CD4-positive, CD25-positive, alpha-beta regulatory T cell (primary cell): Measurements from ENCODE around the gene MTF1. TPM values are rescaled to one million over a fixed set of nuclear protein-coding genes. Genes with fewer than 3 reads are reported as not detected.
"Not testable (repeated sequence)": the region's sequence is repeated elsewhere in the genome, so short reads cannot be mapped to it uniquely, and the experiment has no call there.

Experiments
- ATAC-seq, 2 donors: fragments of 150-1000 bp; cut with Tn5 transposase; one replicate each; pipeline ENCODE4 v1.10.0; 2021; ENCODE audit warnings: low read depth in 2 of 2, moderate number of reproducible peaks in 2 of 2, moderate library complexity in 1 of 2
- DNase-seq, 3 donors: peaks; one replicate each; pipeline versions ENCODE4 v3.0.0 to v3.0.0-alpha.2; 2012 to 2022; ENCODE audit warnings: mixed read lengths in 1 of 3
- H3K27ac ChIP-seq: one replicate; pipeline ENCODE4 v1.7.0; 2013; ENCODE audit warnings: mild to moderate bottlenecking, low read length; ENCODE audit not compliant: insufficient read depth, poor library complexity, severe bottlenecking
- H3K27me3 ChIP-seq: one replicate; pipeline ENCODE4 v1.7.0; 2013; ENCODE audit warnings: low read length; ENCODE audit not compliant: control insufficient read depth, insufficient read depth
- H3K36me3 ChIP-seq: one replicate; pipeline ENCODE4 v1.7.0; 2013; ENCODE audit warnings: mild to moderate bottlenecking, low read length, moderate library complexity; ENCODE audit not compliant: control insufficient read depth, insufficient read depth
- H3K4me1 ChIP-seq: 2 replicates; pipeline ENCODE4 v1.7.0; 2013; ENCODE audit warnings: mild to moderate bottlenecking, low read length; ENCODE audit not compliant: insufficient read depth, control insufficient read depth, poor library complexity, severe bottlenecking
- H3K4me3 ChIP-seq: one replicate; pipeline ENCODE4 v1.7.0; 2013; ENCODE audit warnings: low read depth, mild to moderate bottlenecking, low read length, moderate library complexity
- H3K9me3 ChIP-seq, 2 experiments: 1 replicate in 1 of 2; 2 replicates in 1 of 2; pipeline ENCODE4 v1.7.0; 2013; ENCODE audit warnings: low read length in 2 of 2, mild to moderate bottlenecking in 1 of 2, moderate library complexity in 1 of 2; ENCODE audit not compliant: control insufficient read depth in 2 of 2
- H3K27ac Mint-ChIP-seq, 3 donors: one replicate each; pipeline ENCODE4 v1.8.0; 2020 to 2022; ENCODE audit warnings: mild to moderate bottlenecking in 3 of 3, mixed read lengths in 3 of 3, moderate library complexity in 2 of 3
- H3K27me3 Mint-ChIP-seq: one replicate; pipeline ENCODE4 v1.8.0; 2022; ENCODE audit warnings: mild to moderate bottlenecking, mixed read lengths
- H3K36me3 Mint-ChIP-seq: one replicate; pipeline ENCODE4 v1.8.0; 2020; ENCODE audit warnings: mixed read lengths
- H3K4me1 Mint-ChIP-seq, 4 donors: one replicate each; pipeline ENCODE4 v1.8.0; 2020 to 2022; ENCODE audit warnings: mixed read lengths in 4 of 4, mild to moderate bottlenecking in 1 of 4
- H3K4me3 Mint-ChIP-seq, 4 donors: one replicate each; pipeline ENCODE4 v1.8.0; 2020 to 2022; ENCODE audit warnings: mild to moderate bottlenecking in 4 of 4, mixed read lengths in 4 of 4, moderate library complexity in 3 of 4
- H3K9me3 Mint-ChIP-seq, 7 donors: one replicate each; pipeline ENCODE4 v1.8.0; 2020 to 2022; ENCODE audit warnings: mixed read lengths in 7 of 7, mild to moderate bottlenecking in 3 of 7, moderate library complexity in 2 of 7
- polyA plus RNA-seq, 4 donors: library from polyadenylated mRNA; unstranded; fragments of 300-500 nt; fragmentation: Illumina TruSeq; gene quantifications; one replicate each; pipeline ENCODE4 v1.2.3, GENCODE V29; 2021
- total RNA-seq: library from RNA; stranded (reverse); gene quantifications from one replicate; pipeline ENCODE4 v1.2.3, GENCODE V29; 2022

The MTF1 gene
- total and polyA plus RNA-seq, 5 donors from 2014 or later, result 16.3 to 34.1 (median 18.8) TPM

DNA sequence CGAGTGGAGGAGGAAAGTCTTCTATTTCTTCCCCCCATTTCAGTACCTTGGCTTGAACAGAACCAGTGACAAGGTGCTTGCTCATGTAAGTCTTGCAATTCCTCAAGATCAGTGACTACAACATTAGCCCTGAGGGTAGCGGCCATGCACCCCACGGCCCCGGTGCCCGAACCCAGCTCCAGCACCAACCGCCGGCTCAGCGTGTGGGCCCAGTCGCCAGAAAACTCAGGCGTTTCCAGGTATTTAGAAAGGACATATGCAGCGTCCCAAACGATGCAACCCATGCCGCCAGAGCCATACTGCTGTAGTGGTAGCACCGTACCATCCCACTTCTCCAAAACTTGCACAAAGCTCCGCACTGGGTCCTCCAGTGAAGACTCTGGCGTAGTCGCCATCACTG, 76.9 kb downstream of the MTF1 start:
- H3K27me3 Mint-ChIP-seq, result peaks cover 26% of the 10 kb centered on the region
- Histone ChIP-seq H3K27ac (no peak overlapping the region), H3K27me3 (no peaks in the 10 kb centered on the region), H3K36me3 (no peaks in the 10 kb centered on the region), H3K4me3 (no peak overlapping the region), H3K4me1 (no peaks in the 10 kb centered on the region), H3K9me3 (no peaks in the 10 kb centered on the region)
- H3K36me3 Mint-ChIP-seq, result no peaks in the 10 kb centered on the region
- no peak overlapping the region for H3K27ac Mint-ChIP-seq
- peaks cover 0 to under 1% (median 0%) of the 10 kb centered on the region in 4 donors for H3K4me1 Mint-ChIP-seq
- no peak for ATAC-seq
- no peak for DNase-seq
- H3K9me3 Mint-ChIP-seq, result peaks cover 0 to 4% (median 0%) of the 10 kb centered on the region in 7 donors
- no peak overlapping the region for H3K4me3 Mint-ChIP-seq

DNA sequence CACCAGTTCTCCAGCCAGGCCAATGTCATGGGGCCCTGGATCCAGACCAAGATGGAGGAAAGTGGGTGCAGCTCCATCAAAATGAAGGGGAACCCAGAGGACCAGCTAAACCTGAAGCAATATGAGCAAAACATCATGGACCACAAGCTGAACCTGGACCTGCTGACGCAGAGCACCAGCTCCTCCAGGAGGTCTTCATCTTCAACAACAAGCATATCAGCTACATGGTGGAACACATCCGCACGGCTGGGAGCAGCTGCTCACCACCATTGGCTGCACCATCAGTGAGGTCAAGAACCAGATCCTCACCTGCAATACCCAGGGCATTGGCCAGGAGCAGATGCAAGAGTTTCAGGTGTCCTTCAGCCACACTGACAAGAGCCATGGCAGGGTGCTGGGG, 80.7 kb downstream of the MTF1 start:
- Mint-ChIP-seq H3K36me3 (no peaks in the 10 kb centered on the region), H3K4me1 (peaks cover 0 to 7% (median 0%) of the 10 kb centered on the region in 4 donors), H3K9me3 (peaks cover 0 to 4% (median 0%) of the 10 kb centered on the region in 7 donors), H3K27ac (peak overlapping the region in 1 of 3 donors; percentile 9), H3K4me3 (no peak overlapping the region), H3K27me3 (peaks cover 22% of the 10 kb centered on the region)
- H3K27me3 ChIP-seq, result no peaks in the 10 kb centered on the region
- H3K4me1 ChIP-seq, result no peaks in the 10 kb centered on the region
- no peak overlapping the region for H3K27ac ChIP-seq
- no peak for ATAC-seq
- H3K9me3 ChIP-seq, result no peaks in the 10 kb centered on the region
- no peaks in the 10 kb centered on the region for H3K36me3 ChIP-seq
- no peak overlapping the region for H3K4me3 ChIP-seq
- DNase-seq, result no peak

DNA sequence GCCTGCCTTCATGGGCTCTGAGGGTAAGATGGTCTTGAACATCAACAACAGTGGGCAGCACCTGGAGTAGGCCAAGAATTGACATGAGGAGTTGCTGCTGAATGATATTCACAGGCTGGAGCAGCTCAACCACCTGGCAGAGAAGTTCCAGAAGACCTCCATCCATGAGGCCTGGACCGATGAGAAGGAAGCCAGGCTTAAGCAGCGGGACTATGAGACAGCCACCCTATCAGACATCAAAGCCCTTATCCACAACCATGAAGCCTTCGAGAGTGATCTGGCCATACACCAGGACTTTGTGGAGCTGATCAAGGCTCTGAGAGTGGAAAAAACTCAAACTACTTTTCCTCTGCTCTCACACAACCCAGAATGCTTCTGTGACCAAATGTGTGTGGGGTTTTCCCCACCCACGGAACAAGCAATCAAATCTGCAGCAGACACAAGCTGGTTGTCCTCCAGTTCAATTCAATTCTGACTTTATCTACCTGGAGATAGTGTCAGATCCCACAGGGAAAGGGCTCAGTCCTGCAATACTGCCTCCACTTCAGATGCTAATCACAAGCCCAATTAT, 82.4 kb downstream of the MTF1 start:
- H3K4me1 ChIP-seq, result no peaks in the 10 kb centered on the region
- no peaks in the 10 kb centered on the region for H3K9me3 ChIP-seq
- no peaks in the 10 kb centered on the region for H3K36me3 ChIP-seq
- no peak for DNase-seq
- no peak for ATAC-seq
- H3K4me3 Mint-ChIP-seq, result no peak overlapping the region
- H3K27ac Mint-ChIP-seq, result no peak overlapping the region
- H3K27me3 Mint-ChIP-seq, result peaks cover 30% of the 10 kb centered on the region
- H3K9me3 Mint-ChIP-seq, result peaks cover 0 to 4% (median 0%) of the 10 kb centered on the region in 7 donors
- H3K27ac ChIP-seq, result no peak overlapping the region
- H3K4me3 ChIP-seq, result no peak overlapping the region
- H3K36me3 Mint-ChIP-seq, result no peaks in the 10 kb centered on the region
- H3K4me1 Mint-ChIP-seq, result peaks cover 0 to 7% (median 0%) of the 10 kb centered on the region in 4 donors
- H3K27me3 ChIP-seq, result no peaks in the 10 kb centered on the region

DNA sequence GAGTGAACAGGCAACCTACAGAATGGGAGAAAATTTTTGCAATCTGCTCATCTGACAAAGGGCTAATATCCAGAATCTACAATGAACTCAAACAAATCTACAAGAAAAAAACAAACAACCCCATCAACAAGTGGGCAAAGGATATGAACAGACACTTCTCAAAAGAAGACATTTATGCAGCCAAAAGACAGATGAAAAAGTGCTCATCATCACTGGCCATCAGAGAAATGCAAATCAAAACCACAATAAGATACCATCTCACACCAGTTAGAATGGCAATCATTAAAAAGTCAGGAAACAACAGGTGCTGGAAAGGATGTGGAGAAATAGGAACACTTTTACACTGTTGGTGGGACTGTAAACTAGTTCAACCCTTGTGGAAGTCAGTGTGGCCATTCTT, 88.0 kb downstream of the MTF1 start:
- not testable (repeated sequence) for H3K36me3 Mint-ChIP-seq, H3K36me3 ChIP-seq, H3K27ac ChIP-seq, H3K4me1 Mint-ChIP-seq, H3K9me3 ChIP-seq, DNase-seq, H3K4me3 Mint-ChIP-seq, H3K4me3 ChIP-seq, ATAC-seq, H3K9me3 Mint-ChIP-seq, H3K4me1 ChIP-seq, H3K27ac Mint-ChIP-seq
- H3K27me3 ChIP-seq, result peaks cover 16% of the 10 kb centered on the region
- H3K27me3 Mint-ChIP-seq, result peaks cover 63% of the 10 kb centered on the region

DNA sequence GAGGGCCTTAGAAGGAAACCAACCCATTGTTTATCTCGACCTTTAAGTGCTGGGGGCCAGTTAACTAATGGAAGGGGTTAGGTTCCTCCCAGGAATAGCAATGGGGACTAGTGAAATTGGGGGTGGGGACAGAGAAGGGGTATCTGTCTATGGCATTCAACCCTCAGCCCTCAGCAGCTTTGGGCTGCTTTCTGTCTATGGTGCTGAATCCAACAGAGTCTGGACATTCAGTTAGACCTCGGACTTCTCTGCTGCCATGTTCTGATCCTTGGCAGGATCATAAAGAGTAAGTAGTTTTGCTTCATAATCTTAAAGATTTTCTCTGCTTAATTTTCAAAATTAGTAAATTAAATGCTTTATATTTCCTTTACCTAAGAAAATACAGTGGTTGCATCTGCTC, 91.9 kb downstream of the MTF1 start:
- peaks cover 80% of the 10 kb centered on the region for H3K27me3 Mint-ChIP-seq
- peaks cover 26% of the 10 kb centered on the region for H3K27me3 ChIP-seq

DNA sequence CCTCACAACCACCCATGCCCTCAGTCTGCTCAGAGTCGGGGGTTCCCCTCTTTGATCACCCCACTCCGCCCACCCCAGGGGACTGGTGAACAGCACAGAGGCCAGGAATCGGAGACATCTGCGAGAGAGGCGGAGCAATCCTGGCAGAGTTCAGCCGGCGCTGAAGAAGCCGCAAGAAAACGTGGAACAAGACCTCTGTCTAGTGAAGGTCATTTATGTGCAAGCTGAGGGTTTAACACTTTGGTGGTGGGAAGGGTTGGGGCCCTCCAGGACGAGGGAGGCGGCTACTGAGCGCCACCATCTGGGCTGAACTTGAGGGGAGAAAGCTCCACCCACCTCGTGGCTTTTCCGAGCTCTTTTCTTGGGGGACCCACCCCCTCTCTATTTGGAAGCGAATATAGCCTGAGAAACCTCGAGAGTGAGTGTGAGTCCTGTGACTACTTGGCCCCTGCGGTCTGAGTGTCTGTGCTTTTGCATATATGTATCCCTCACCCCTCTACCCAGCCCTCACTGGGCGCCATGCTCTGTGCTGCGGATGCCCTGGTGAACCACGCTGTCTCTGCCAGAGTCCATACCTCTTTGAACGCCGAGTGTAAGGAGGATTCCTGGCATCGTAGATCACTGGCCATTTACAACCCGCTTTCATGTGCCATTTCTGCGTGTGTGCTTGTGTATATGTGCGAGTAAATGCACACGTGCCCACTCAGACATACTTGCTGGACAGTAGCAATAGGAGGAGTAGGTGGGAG, 93.3 kb downstream of the MTF1 start:
- Mint-ChIP-seq H3K27ac (no peak overlapping the region), H3K4me1 (peaks cover 0 to 20% (median 1%) of the 10 kb centered on the region in 4 donors), H3K9me3 (peaks cover 0 to 3% (median 0%) of the 10 kb centered on the region in 7 donors), H3K27me3 (peaks cover 81% of the 10 kb centered on the region), H3K4me3 (peak overlapping the region in 1 of 4 donors; percentile 75), H3K36me3 (no peaks in the 10 kb centered on the region)
- H3K27ac ChIP-seq, result no peak overlapping the region
- ATAC-seq (no peak), DNase-seq (no peak)
- H3K9me3 ChIP-seq, result no peaks in the 10 kb centered on the region
- peaks cover 7% of the 10 kb centered on the region for H3K4me1 ChIP-seq
- peaks cover 26% of the 10 kb centered on the region for H3K27me3 ChIP-seq
- no peaks in the 10 kb centered on the region for H3K36me3 ChIP-seq
- H3K4me3 ChIP-seq, result no peak overlapping the region

More for the DNA sequence above, 91.9 kb downstream of the MTF1 start:
- Histone ChIP-seq H3K27ac (no peak overlapping the region), H3K4me1 (peaks cover 7% of the 10 kb centered on the region), H3K36me3 (no peaks in the 10 kb centered on the region), H3K4me3 (no peak overlapping the region), H3K9me3 (no peaks in the 10 kb centered on the region)
- ATAC-seq (no peak), DNase-seq (no peak)
- peaks cover 0 to 20% (median 1%) of the 10 kb centered on the region in 4 donors for H3K4me1 Mint-ChIP-seq
- H3K27ac Mint-ChIP-seq, result no peak overlapping the region
- no peak overlapping the region for H3K4me3 Mint-ChIP-seq
- H3K36me3 Mint-ChIP-seq, result no peaks in the 10 kb centered on the region
- peaks cover 0 to 3% (median 0%) of the 10 kb centered on the region in 7 donors for H3K9me3 Mint-ChIP-seq

DNA sequence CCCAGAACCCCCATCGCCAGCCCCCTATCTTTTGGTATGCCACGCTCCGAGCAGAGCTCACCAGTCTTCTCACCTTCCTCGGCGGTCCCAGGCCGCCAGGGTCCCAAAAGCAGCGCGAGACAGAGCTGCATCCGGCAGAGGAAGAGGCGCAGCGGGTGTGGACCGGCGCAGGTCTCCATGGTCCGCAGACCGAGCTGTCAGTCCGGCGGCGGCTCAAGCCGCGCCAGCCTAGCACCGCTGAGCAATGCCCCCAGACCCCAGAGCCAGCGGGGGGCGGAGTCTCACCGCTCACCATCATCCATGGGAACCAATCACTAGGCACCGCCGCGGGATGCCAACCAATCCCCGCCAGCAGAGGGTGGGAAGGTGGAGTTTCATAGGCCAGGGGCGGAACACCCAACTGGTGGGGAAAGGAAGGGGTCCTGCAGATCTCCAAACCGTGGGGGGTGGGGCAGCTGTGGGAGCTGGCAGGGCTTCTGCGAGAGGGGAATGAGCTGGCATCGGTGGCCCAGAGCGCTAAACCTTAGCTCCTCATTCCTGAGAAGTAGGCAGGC, 94.4 kb downstream of the MTF1 start, which contains the start of gene EPHA10:
Gene EPHA10 (minus strand): TSS at position 233 of the 554 bp plus-strand sequence. CDS start 54 bp downstream, at position 179.
- DNase-seq (no peak), ATAC-seq (no peak)
- Mint-ChIP-seq H3K9me3 (peaks cover 0 to 3% (median 0%) of the 10 kb centered on the region in 7 donors), H3K4me3 (peak within 1 kb of the TSS in 1 of 4 donors; percentile 75), H3K27me3 (peaks cover 70% of the 10 kb centered on the region), H3K4me1 (peaks cover 0 to 20% (median 1%) of the 10 kb centered on the region in 4 donors), H3K36me3 (no peaks in the 10 kb centered on the region), H3K27ac (no peak within 1 kb of the TSS)
- Histone ChIP-seq H3K4me1 (peaks cover 7% of the 10 kb centered on the region), H3K27ac (no peak within 1 kb of the TSS), H3K9me3 (no peaks in the 10 kb centered on the region), H3K4me3 (no peak within 1 kb of the TSS), H3K36me3 (no peaks in the 10 kb centered on the region), H3K27me3 (peaks cover 26% of the 10 kb centered on the region)
